Transverse colon (tissue), 3 donors: ENCODE results near the gene NHS.

Source experiments
- POLR2A ChIP-seq: fragments of 450-650 bp; IDR thresholded peaks from one replicate; pipeline ENCODE4 v1.6.1; 2016; ENCODE audit warnings: antibody characterized with exemption, mild to moderate bottlenecking, moderate library complexity
- TF ChIP-seq, protein P1 (sequence below), 5 experiments: fragments of 200-600 bp in 3 of 5; fragments of 450-650 bp in 2 of 5; sonication (generic) in 3 of 5; IDR thresholded peaks; 1 replicate in 2 of 5; 2 replicates in 3 of 5; pipeline ENCODE4 v1.5.1; 2016 to 2017; ENCODE audit warnings: antibody characterized with exemption in 5 of 5, inconsistent platforms in 3 of 5, mild to moderate bottlenecking in 2 of 5, moderate library complexity in 1 of 5

DNA sequence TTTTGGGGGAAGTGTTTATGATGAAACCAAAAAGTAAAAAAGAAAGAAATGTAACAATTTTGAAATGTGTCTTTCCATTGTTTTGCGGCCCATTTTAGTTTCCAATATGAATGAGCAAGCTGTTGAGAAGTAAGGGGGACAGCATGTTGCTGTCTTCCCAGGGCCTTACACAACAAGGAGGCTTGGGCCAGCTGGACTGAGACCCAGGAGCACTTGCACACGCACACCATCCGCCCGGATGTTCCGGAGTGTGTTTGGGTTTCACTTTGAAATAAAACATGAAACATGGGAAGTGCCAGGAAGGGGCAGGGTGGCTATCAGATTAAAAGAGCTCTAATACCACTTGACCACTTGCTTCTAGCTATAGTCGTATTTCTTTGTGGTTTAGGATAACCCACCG, 144.4 kb downstream of the NHS start:
- TF ChIP-seq, protein P1, sequence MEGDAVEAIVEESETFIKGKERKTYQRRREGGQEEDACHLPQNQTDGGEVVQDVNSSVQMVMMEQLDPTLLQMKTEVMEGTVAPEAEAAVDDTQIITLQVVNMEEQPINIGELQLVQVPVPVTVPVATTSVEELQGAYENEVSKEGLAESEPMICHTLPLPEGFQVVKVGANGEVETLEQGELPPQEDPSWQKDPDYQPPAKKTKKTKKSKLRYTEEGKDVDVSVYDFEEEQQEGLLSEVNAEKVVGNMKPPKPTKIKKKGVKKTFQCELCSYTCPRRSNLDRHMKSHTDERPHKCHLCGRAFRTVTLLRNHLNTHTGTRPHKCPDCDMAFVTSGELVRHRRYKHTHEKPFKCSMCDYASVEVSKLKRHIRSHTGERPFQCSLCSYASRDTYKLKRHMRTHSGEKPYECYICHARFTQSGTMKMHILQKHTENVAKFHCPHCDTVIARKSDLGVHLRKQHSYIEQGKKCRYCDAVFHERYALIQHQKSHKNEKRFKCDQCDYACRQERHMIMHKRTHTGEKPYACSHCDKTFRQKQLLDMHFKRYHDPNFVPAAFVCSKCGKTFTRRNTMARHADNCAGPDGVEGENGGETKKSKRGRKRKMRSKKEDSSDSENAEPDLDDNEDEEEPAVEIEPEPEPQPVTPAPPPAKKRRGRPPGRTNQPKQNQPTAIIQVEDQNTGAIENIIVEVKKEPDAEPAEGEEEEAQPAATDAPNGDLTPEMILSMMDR (IDR thresholded peaks at IDR 0.05) = no peak
- TF ChIP-seq POLR2A = no peak
